OCI-LY3 (cell line): Measurements from ENCODE around the gene RNASEL.

Experiments used
- CTCF ChIP-seq: fragments of 200-600, 300-600 bp; sonication (generic); IDR thresholded peaks from 2 replicates; pipeline ENCODE4 v1.5.1; 2014; ENCODE audit warnings: antibody characterized with exemption, low read length, low read depth
- EZH2phosphoT487 ChIP-seq: fragments of 200-600 bp; shearing (Covaris generic); IDR thresholded peaks from 2 replicates; pipeline ENCODE4 v1.6.1; 2018; ENCODE audit warnings: antibody characterized with exemption, mixed run types, low read depth

GRCh38 chr1:182603646-182604174 is 14.7 kb upstream of the RNASEL start:
- TF ChIP-seq CTCF = no peak
- TF ChIP-seq EZH2phosphoT487 = no peak
